Activated T-cell treated with anti-CD3 and anti-CD28 coated beads, Interleukin-2, amount 50 U/mL, for 48 hours (primary cell): ENCODE measurements around the gene SEBOX.

Source experiments
- DNase-seq, 2 experiments: peaks; one replicate each; pipeline ENCODE4 v3.0.0-alpha.2; 2020

Gene SEBOX

GRCh38 chr17:28364665-28365363, at the start of gene SEBOX:
Gene SEBOX (minus strand): TSS chr17:28365199. CDS start chr17:28365151, 48 bp downstream.
- DNase-seq = no peak

- DNase-seq = no peak
Measured at GRCh38 chr17:28413804-28414203, 48.8 kb upstream of the SEBOX start.

- no peak for DNase-seq
Measured at GRCh38 chr17:28412099-28412498, 47.1 kb upstream of the SEBOX start.

GRCh38 chr17:28407974-28408306, 42.9 kb upstream of the SEBOX start:
- no peak for DNase-seq

GRCh38 chr17:28407130-28407973, 42.4 kb upstream of the SEBOX start:
- DNase-seq = no peak

GRCh38 chr17:28406473-28406814, 41.4 kb upstream of the SEBOX start:
- DNase-seq = no peak

GRCh38 chr17:28405632-28406472, 40.9 kb upstream of the SEBOX start, which contains the start of gene SLC46A1:
Gene SLC46A1 (minus strand): TSS chr17:28406212. CDS start chr17:28406114, 98 bp downstream.
- DNase-seq = peak; percentile 77 to 81

GRCh38 chr17:28404812-28405570, 40.0 kb upstream of the SEBOX start:
- DNase-seq = no peak

GRCh38 chr17:28404461-28404811, 39.4 kb upstream of the SEBOX start:
- no peak for DNase-seq

- DNase-seq = no peak
Measured at GRCh38 chr17:28404007-28404406, 39.0 kb upstream of the SEBOX start.

GRCh38 chr17:28402844-28403243, 37.8 kb upstream of the SEBOX start:
- DNase-seq = no peak

- DNase-seq = no peak
Measured at GRCh38 chr17:28402224-28402630, 37.2 kb upstream of the SEBOX start.

- DNase-seq = no peak
Measured at GRCh38 chr17:28399808-28400207, 34.8 kb upstream of the SEBOX start.

GRCh38 chr17:28398280-28398981, 33.4 kb upstream of the SEBOX start:
- DNase-seq = no peak

- DNase-seq = no peak
Measured at GRCh38 chr17:28397687-28398279, 32.8 kb upstream of the SEBOX start.

GRCh38 chr17:28397275-28397674, 32.3 kb upstream of the SEBOX start:
- no peak for DNase-seq

- DNase-seq = no peak
Measured at GRCh38 chr17:28396635-28397239, 31.7 kb upstream of the SEBOX start.

- no peak for DNase-seq
Measured at GRCh38 chr17:28395968-28396367, 31.0 kb upstream of the SEBOX start.

GRCh38 chr17:28395426-28395825, 30.4 kb upstream of the SEBOX start:
- DNase-seq = no peak

- DNase-seq = no peak
Measured at GRCh38 chr17:28394337-28395116, 29.5 kb upstream of the SEBOX start.
